Measurements from ENCODE around the gene SPNS3. TPM values are rescaled to one million over a fixed set of nuclear protein-coding genes. Genes with fewer than 3 reads are reported as not detected.

SPNS3 gene
- total RNA-seq, 4 donors from 2014 or later = 0.47 to 1.0 TPM; not detected in 2

DNA sequence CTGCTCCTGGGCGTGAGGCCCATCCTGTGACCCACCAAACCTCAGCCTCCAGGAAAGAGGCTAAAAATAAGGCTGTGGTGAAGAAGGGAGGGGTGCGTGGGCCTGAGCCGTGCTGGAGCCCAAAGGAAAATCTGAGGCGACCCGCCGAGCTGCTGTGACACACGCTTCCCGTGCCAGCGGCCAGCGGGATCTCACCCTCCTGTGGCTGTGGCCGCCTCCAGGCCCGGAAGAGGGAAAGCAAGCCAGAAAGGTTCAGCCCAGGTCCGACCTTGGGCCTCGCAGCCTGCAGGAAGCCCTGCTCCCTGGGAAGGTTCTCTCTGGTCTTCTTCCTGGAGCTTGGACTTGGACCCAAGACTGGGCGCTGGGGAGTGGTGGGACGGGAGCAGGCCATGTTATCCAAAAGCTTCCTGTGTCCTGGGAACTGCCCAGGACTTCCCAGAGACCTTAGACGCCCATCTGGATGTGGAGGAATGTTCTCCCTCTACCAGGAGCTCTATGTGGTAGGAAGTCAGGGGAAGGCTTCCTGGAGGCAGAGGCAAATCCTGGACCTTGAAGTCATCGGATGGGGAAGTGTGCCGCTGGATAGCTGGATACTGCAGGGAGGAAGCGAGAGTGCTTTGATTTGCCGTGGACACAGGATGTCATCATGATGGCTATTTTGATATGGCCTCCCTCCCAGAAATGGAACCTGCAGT, 76.3 kb downstream of the SPNS3 start:
- TF ChIP-seq, protein P1, sequence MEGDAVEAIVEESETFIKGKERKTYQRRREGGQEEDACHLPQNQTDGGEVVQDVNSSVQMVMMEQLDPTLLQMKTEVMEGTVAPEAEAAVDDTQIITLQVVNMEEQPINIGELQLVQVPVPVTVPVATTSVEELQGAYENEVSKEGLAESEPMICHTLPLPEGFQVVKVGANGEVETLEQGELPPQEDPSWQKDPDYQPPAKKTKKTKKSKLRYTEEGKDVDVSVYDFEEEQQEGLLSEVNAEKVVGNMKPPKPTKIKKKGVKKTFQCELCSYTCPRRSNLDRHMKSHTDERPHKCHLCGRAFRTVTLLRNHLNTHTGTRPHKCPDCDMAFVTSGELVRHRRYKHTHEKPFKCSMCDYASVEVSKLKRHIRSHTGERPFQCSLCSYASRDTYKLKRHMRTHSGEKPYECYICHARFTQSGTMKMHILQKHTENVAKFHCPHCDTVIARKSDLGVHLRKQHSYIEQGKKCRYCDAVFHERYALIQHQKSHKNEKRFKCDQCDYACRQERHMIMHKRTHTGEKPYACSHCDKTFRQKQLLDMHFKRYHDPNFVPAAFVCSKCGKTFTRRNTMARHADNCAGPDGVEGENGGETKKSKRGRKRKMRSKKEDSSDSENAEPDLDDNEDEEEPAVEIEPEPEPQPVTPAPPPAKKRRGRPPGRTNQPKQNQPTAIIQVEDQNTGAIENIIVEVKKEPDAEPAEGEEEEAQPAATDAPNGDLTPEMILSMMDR (IDR thresholded peaks at IDR 0.05) = no peak
- ATAC-seq (ENCODE audit: low FRiP score) = peak; percentile 25
- DNase-seq (ENCODE audit: low spot score) = no peak

DNA sequence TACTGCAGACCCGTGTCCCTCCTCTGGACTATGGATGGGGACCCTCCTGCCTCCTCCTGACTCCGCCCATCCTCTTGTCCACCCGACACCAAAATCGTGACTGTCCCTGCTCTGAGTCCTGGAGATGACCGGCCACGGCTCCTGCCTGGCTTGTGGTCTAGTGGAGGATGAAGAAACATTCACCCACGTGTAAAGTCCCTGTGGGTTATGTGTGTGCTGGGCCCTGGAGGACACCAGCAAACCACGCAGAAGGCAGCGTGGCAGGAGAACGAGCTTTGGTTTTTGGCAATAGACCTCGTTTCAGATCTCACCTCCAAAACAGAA, 76.8 kb downstream of the SPNS3 start:
- TF ChIP-seq, protein P1 (IDR thresholded peaks at IDR 0.05) = no peak
- no peak for ATAC-seq (ENCODE audit: low FRiP score)
- no peak for DNase-seq (ENCODE audit: low spot score)

DNA sequence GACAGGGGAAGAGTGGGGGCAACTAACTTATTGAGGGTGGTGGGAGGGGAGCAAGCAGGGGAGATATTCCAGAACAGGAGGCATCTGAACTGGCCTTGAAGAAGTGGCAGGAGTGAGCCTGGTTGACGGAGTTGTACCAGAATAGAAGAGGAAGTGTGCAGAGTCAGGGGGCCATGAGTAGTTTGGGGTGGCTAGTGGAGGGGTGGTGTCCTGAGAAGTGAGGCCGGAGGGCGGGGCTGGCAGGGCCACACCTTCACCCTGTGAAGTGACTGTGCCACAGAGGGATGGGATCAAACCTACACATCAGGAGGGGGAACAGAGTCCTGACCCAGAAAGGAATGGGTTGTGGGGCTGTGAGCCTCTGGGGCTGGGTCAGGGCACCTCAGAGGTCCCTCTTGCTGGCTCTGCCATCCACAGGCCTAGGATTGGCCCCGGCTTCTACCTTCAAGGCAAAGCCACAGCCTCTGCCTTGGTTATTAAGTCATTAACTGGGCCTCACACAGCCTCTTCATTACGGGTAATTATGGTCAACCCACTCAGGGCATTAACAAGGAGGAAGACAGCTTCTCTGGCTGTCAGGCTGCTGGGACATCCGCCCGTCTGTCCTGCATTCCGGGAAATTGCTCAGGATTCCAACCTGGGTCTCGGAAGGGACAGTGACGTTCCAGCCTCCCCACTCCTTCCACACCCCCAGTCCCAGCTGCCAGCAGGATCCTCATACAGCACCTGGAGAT, 77.6 kb downstream of the SPNS3 start:
- DNase-seq (ENCODE audit: low spot score) (no peak), ATAC-seq (ENCODE audit: low FRiP score) (no peak)
- TF ChIP-seq, protein P1 (IDR thresholded peaks at IDR 0.05) = no peak

DNA sequence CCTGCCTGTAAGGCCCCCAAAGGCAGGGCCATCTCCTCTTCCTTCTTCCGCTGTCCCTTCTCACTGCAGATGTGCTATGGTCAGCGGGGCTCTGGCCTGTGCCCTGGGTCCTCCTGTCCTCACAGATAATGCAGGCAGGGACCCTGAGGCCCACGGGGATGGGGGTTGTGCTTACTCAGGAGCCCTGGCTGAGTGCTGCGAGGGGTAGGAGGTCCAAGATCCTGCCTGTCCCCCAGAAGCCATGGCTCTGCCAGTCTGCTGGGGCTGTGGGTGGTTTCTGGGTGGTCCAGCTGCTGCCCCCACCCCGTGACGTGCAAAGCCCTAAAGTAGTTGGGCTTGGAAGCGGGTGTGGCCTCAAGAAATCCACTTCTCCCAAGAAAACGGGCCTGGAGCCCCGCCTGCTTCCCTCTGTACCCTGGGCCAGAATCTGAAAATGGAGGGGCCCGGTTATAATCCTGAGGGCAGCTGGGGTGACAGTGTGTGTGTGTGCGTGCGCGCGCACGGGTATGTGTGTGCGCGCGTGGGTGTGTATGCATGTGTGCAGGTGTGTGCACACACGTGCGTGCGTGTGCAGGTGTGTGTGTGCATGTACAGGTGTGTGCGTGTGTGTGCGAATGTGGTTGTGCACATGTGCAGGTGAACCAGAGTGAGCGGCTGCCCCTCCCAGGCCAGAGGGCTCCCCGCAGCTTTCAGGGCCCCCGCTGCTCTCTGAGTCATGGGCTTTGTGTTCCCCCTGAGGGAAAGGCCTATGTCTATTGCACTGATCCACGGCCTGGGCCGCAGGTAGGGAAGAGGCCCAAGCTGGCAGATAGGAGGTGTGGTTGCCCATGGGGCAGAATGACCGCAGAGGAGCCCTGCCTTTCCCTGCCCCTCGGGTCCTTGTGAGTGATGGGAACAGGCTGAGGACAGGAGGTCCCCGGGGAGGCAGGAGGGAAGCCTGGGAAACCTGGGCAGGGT, 78.7 kb downstream of the SPNS3 start:
- no peak for ATAC-seq (ENCODE audit: low FRiP score)
- DNase-seq (ENCODE audit: low spot score) = no peak
- TF ChIP-seq, protein P1 (IDR thresholded peaks at IDR 0.05) = no peak

DNA sequence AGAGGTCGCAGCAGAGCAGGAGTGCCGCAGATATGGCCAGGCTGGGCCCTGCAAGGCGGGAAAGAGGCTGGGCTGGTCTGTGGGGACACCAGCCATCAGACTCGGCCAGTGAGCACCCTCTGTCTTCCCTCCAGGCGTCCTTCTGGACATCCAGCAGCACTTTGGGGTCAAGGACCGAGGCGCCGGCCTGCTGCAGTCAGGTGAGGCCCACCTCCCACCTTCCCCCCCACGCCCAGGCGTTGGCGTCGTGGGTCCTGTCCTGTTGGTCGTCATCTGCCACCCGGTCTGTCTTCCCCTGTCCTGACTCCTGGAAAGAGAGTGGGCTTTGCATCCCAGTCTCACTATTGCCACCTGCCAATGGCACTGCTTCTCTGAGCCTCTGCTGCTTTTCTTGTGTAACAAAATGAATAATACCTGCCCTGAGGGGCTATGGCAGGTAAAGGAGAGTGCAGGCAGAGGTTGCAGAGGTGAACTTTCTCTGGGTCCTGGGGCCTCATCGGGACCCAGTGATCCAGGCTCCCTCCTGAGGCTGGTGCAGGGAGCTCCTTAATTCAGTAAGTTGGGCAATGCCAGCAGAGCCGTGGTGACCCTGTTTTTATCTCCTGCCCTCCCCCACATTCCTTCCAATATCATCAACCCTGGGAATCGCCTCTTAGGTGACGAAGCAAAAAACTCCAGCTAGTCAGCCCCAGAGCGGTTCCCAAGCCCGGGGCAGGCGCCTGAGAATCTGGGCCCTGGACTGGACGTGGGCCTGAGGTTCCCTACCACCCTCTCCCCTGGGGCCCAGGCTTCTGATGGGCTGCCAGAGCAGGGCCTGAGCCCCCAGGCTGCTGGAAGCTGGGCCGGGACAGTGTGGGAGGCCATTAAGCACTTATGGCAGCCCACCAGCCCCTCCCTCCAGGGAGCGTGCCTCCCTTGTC, 79.6 kb downstream of the SPNS3 start:
- TF ChIP-seq, protein P1 (IDR thresholded peaks at IDR 0.05) = no peak
- ATAC-seq (ENCODE audit: low FRiP score) (peak; percentile 58), DNase-seq (ENCODE audit: low spot score) (no peak)

DNA sequence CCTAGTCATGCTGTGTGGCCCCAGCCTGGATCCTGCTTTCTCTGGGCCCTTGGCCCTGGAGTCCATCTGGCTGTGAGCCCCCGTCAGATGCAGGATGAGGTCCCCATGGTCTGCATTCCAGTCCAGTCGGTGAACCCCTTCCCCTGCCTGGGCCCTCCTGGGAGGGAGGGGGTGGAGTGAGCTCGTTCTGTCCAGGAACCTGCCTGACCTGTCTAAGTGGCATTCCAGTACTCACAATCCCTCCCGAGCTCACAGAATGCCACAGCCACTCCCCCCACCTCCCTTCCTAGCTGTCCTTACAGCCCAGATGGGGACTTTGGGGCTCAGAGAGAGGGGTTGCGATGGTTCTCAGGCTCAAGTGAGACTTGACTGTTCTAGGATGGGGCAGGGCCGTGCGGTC, 80.5 kb downstream of the SPNS3 start:
- ATAC-seq (ENCODE audit: low FRiP score) (no peak), DNase-seq (ENCODE audit: low spot score) (no peak)
- TF ChIP-seq, protein P1 (IDR thresholded peaks at IDR 0.05) = no peak

Data from omental fat pad (tissue), 4 donors.